ENCODE measurements around the gene GIGYF1. TPM values are rescaled to one million over a fixed set of nuclear protein-coding genes. Genes with fewer than 3 reads are reported as not detected.

Gene GIGYF1
- total and polyA plus RNA-seq, 2 of the 4 experiments (the other 2 are of a cell fraction), result 3.0 to 10.7 TPM

- Histone ChIP-seq H3K18ac (ENCODE audit: low read depth, low read length) (no peak overlapping the region), H2AK9ac (replicated peaks; ENCODE audit: low read depth, low read length, poor library complexity) (no peak overlapping the region), H3K4ac (ENCODE audit: low read depth, low read length) (no peak overlapping the region), H3K27me3 (ENCODE audit: control insufficient read depth, insufficient read depth, low read length) (peaks cover 16% of the 10 kb centered on the region), H3K27ac (ENCODE audit: insufficient read depth, low read length) (no peak overlapping the region), H2AFZ (replicated peaks; ENCODE audit: low read length, poor library complexity) (no peak overlapping the region), H3K4me1 (ENCODE audit: control insufficient read depth, insufficient read depth, low read length) (no peaks in the 10 kb centered on the region), H2BK120ac (ENCODE audit: low read depth, low read length) (no peak overlapping the region), H3K9ac (ENCODE audit: low read depth, low read length) (no peak overlapping the region), H4K20me1 (ENCODE audit: insufficient read depth, low read length) (no peaks in the 10 kb centered on the region), H3K36me3 (ENCODE audit: control insufficient read depth, insufficient read depth, low read length) (no peaks in the 10 kb centered on the region), H3K79me1 (ENCODE audit: low read depth in 1 of 2, low read length in 2 of 2) (no peaks in the 10 kb centered on the region), H2AK5ac (ENCODE audit: low read depth, low read length) (no peak overlapping the region), H3K14ac (replicated peaks; ENCODE audit: low read depth, low read length) (no peak overlapping the region), H2BK15ac (ENCODE audit: low read depth, low read length) (no peak overlapping the region), H2BK5ac (ENCODE audit: low read depth, low read length, poor library complexity, severe bottlenecking) (no peak overlapping the region), H2BK20ac (ENCODE audit: low read depth, low read length) (no peak overlapping the region), H3K4me2 (ENCODE audit: low read depth, low read length) (no peak overlapping the region), H3K9me3 (ENCODE audit: control insufficient read depth, insufficient read depth, low read length) (peaks cover 9% of the 10 kb centered on the region), H3K9me1 (ENCODE audit: insufficient read depth, low read length) (no peaks in the 10 kb centered on the region), H3K4me3 (ENCODE audit: insufficient read depth, low read depth, low read length) (no peak overlapping the region), H3K56ac (ENCODE audit: extremely low read depth, insufficient read depth, low read length) (no peak overlapping the region), H4K8ac (ENCODE audit: low read depth in 2 of 2, low read length in 2 of 2) (no peak overlapping the region), H4K91ac (ENCODE audit: insufficient read depth, low read depth, low read length) (no peak overlapping the region), H4K5ac (ENCODE audit: low read depth, low read length) (no peak overlapping the region), H3K23ac (ENCODE audit: low read depth, low read length) (no peak overlapping the region)
- DNase-seq (no peak), ATAC-seq (ENCODE audit: low read depth) (no peak)
- BruUV-seq (replicated peaks), result no TSS peak
- TF ChIP-seq RAD21 (IDR thresholded peaks at IDR 0.05; ENCODE audit: low read length) (no peak), RFX5 (IDR thresholded peaks at IDR 0.05; ENCODE audit: low read depth, low read length) (no peak)
- in situ Hi-C loops (cut with MboI; ENCODE audit: low sequenced_read_pairs), result loop anchor here (25.0 kb wide), 1 partner anchor 348 kb away; no protein-coding TSS in a partner anchor
- ChIA-PET POLR2A (ENCODE audit: unreplicated experiment) (no interaction called here), CTCF (no interaction called here)
- WGBS, 2 experiments (ENCODE audit: extremely low coverage in 2 of 2, insufficient read length in 1 of 2), result no CpG with 5 or more reads among the region's 8 CpGs
- intact Hi-C loops (cut with micrococcal nuclease), result no loop called here
- dilution Hi-C loops (cut with HindIII; ENCODE audit: low sequenced_read_pairs, unreplicated experiment), result no loop called here
Measured at GRCh38 chr7:100714725-100715124, 20.7 kb upstream of the GIGYF1 start.

Data from IMR-90 (cell line).